Measurements from ENCODE around the gene ABCG4.

DNA sequence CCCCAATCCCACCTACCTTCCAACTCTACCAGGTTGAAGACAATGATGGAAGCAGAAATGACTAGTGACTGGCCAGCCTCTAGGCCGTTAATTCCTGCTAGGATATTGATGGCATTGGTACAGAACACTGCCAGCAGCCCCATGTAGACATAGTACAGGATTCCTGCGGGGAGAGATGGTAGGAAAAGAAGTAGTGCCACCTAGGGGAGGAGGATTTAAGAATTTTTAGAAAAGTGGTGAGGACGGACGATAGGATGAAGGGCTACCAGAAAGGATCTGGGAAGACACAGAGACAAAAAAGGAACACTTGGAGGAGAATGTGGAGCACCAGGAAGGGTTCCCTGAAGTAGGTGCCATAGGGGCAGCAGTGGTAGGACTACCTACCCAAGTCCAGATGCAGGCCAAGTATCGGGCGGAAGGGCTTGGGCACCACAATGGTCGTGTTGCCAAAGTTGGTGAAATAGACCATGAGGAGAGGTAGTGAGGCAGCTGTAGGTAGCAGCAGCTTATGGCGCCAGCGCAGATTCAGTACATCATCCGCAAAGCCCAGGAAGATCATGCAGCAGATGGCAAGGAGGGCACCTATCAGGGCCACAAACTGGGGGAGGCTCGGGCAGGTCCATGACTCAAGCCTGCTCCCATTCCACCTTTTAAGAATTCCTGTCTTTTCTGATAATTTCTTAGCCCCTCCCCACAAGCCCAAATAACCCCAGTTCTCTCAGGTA lies 48.4 kb upstream of the ABCG4 start:
- TF ChIP-seq, protein P1, sequence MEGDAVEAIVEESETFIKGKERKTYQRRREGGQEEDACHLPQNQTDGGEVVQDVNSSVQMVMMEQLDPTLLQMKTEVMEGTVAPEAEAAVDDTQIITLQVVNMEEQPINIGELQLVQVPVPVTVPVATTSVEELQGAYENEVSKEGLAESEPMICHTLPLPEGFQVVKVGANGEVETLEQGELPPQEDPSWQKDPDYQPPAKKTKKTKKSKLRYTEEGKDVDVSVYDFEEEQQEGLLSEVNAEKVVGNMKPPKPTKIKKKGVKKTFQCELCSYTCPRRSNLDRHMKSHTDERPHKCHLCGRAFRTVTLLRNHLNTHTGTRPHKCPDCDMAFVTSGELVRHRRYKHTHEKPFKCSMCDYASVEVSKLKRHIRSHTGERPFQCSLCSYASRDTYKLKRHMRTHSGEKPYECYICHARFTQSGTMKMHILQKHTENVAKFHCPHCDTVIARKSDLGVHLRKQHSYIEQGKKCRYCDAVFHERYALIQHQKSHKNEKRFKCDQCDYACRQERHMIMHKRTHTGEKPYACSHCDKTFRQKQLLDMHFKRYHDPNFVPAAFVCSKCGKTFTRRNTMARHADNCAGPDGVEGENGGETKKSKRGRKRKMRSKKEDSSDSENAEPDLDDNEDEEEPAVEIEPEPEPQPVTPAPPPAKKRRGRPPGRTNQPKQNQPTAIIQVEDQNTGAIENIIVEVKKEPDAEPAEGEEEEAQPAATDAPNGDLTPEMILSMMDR (IDR thresholded peaks at IDR 0.05), result no peak
- TF ChIP-seq POLR2A (IDR thresholded peaks at IDR 0.05) (no peak), POLR2AphosphoS5 (IDR thresholded peaks at IDR 0.05) (no peak)
